PFSK-1 (cell line): Measurements from ENCODE around the gene RO60.

Experiments
- FOXP2 ChIP-seq: optimal IDR thresholded peaks from 2 replicates; pipeline ENCODE3; 2011; ENCODE audit warnings: borderline replicate concordance, control low read depth, inconsistent platforms; ENCODE audit not compliant: insufficient read depth; ENCODE audit errors: extremely low read length, extremely low read depth
- POLR2AphosphoS5 ChIP-seq: IDR thresholded peaks from 2 replicates; pipeline ENCODE4 v1.6.1; 2012; ENCODE audit warnings: low read depth, mild to moderate bottlenecking, control low read depth, low read length, moderate library complexity
- REST ChIP-seq, 2 experiments: IDR thresholded peaks; 2 replicates each; pipeline versions ENCODE4 v1.6.1 to v1.8.0; 2011 to 2012; ENCODE audit warnings: low read depth in 2 of 2, low read length in 2 of 2, control low read depth in 1 of 2, inconsistent platforms in 1 of 2, mild to moderate bottlenecking in 1 of 2, moderate library complexity in 1 of 2; ENCODE audit not compliant: insufficient read depth in 1 of 2
- SIN3A ChIP-seq: IDR thresholded peaks from 2 replicates; pipeline ENCODE4 v1.6.1; 2012; ENCODE audit warnings: mild to moderate bottlenecking, low read length, moderate library complexity, borderline replicate concordance; ENCODE audit not compliant: insufficient read depth
- TAF1 ChIP-seq: IDR thresholded peaks from 2 replicates; pipeline ENCODE4 v1.6.1; 2012; ENCODE audit warnings: low read length, control low read depth, borderline replicate concordance; ENCODE audit not compliant: insufficient read depth

Gene RO60

GRCh38 chr1:193086342-193086741 is 26.9 kb downstream of the RO60 start:
- TF ChIP-seq TAF1 (no peak), REST (IDR thresholded peaks at IDR 0.05; ENCODE audit: insufficient read depth in 1 of 2, low read depth in 2 of 2, low read length in 2 of 2) (no peak), SIN3A (no peak), FOXP2 (no peak), POLR2AphosphoS5 (no peak)

DNA sequence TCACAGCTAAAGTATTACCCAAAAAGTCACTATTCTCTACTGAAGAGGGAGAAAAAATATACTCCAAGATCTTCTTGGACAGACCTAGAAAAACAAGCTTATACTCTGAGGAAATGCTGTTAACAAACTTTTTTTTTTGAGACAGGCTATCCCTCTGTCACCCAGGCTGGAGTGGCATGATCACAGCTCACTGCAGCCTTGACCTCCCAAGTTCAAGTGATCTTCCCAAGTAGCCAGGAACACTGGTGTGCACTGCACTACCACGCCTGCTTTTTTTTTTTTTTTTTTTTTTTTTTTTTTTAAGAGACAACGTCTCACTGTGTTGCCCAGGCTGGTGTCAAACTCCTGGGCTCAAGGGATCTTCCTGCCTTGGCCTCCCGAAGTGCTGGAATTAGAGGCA is 28.5 kb downstream of the RO60 start:
- TF ChIP-seq FOXP2 (no peak), SIN3A (no peak), POLR2AphosphoS5 (no peak), REST (IDR thresholded peaks at IDR 0.05; ENCODE audit: insufficient read depth in 1 of 2, low read depth in 2 of 2, low read length in 2 of 2) (no peak), TAF1 (no peak)

DNA sequence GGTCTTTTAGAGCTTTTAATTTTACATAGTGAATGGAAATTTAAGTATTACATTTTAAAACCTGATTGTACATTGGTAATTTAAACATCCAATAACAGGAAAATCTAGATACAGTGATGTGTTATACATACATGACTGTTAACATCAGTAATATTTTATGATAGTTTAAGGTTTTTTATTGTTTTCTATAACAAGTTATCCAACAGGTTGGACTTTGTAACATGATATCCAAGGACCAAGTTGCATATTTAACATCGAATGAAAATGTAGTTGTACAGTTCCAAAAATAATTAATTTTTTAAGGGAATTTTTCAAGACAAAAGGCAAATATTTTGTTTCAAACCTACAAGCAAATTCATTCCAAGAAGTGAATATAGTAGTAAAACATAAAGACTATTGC is 31.5 kb downstream of the RO60 start:
- TF ChIP-seq REST (IDR thresholded peaks at IDR 0.05; ENCODE audit: insufficient read depth in 1 of 2, low read depth in 2 of 2, low read length in 2 of 2) (no peak), POLR2AphosphoS5 (no peak), TAF1 (no peak), FOXP2 (no peak), SIN3A (no peak)

GRCh38 chr1:193094112-193094511 is 34.7 kb downstream of the RO60 start:
- TF ChIP-seq POLR2AphosphoS5 (no peak), TAF1 (no peak), REST (IDR thresholded peaks at IDR 0.05; ENCODE audit: insufficient read depth in 1 of 2, low read depth in 2 of 2, low read length in 2 of 2) (no peak), SIN3A (no peak), FOXP2 (no peak)

DNA sequence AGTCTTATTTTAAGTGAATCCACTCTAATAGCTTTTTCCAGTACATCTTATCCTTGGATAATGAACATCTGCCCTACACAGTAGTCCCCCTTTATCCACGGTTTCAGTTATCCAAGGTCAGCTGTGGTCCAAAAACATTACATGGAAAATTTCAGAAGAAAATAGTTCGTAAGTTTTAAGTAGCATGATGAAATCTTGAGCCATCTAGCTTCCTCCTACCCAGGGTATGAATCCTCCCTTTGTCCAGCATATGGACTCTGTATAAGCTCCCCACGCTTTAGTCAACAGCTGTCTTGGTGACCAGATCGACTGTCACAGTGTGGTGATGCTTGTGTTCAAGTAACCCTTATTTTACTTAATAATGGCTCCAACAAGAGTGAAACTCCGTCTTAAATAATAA is 43.2 kb downstream of the RO60 start:
- TF ChIP-seq TAF1 = no peak
- no peak for TF ChIP-seq SIN3A
- no peak for TF ChIP-seq POLR2AphosphoS5
- TF ChIP-seq FOXP2 = no peak
- no peak for TF ChIP-seq REST (IDR thresholded peaks at IDR 0.05; ENCODE audit: insufficient read depth in 1 of 2, low read depth in 2 of 2, low read length in 2 of 2)
